BLaER1 treated with 17β-estradiol and CSF1 and Interleukin-3, amounts not matched to agents 10 nM and 100 nM (cell line): ENCODE data around the gene KLHDC7B.

Experiments used
- H3K27ac ChIP-seq, 11 experiments: shearing (Covaris generic); formaldehyde crosslinking; 2 replicates each; pipeline ENCODE4 v1.8.1; 2022
- H3K27me3 ChIP-seq, 11 experiments: shearing (Covaris generic); formaldehyde crosslinking; 2 replicates each; pipeline ENCODE4 v1.8.1; 2022
- H3K36me3 ChIP-seq, 11 experiments: shearing (Covaris generic); formaldehyde crosslinking; 2 replicates each; pipeline ENCODE4 v1.8.1; 2022
- H3K4me1 ChIP-seq, 10 experiments: shearing (Covaris generic); formaldehyde crosslinking; 2 replicates each; pipeline ENCODE4 v1.8.1; 2022
- H3K4me2 ChIP-seq, 11 experiments: shearing (Covaris generic); formaldehyde crosslinking; 2 replicates each; pipeline ENCODE4 v1.8.1; 2022
- H3K4me3 ChIP-seq, 10 experiments: shearing (Covaris generic); formaldehyde crosslinking; 2 replicates each; pipeline ENCODE4 v1.8.1; 2022
- H3K9ac ChIP-seq, 11 experiments: shearing (Covaris generic); formaldehyde crosslinking; 2 replicates each; pipeline ENCODE4 v1.8.1; 2022
- H3K9me3 ChIP-seq, 11 experiments: shearing (Covaris generic); formaldehyde crosslinking; replicated peaks in 1 of 11; 2 replicates each; pipeline ENCODE4 v1.8.1; 2022
- H4K20me1 ChIP-seq, 11 experiments: shearing (Covaris generic); formaldehyde crosslinking; 2 replicates each; pipeline ENCODE4 v1.8.1; 2022
- Cebpa-rat ChIP-seq, 11 experiments: shearing (Covaris generic); IDR thresholded peaks; 2 replicates each; pipeline ENCODE4 v1.8.1; 2022

KLHDC7B gene

GRCh38 chr22:50570861-50571260 lies 25.2 kb downstream of the KLHDC7B start:
- no peaks in the 10 kb centered on the region for H3K27me3 ChIP-seq
- H3K9me3 ChIP-seq: peaks cover 0 to 4% (median 0%) of the 10 kb centered on the region in 11 experiments; a peak in 2 of 22 replicates
- peak overlapping the region in 5 of 11 experiments; percentile 5 to 49 (median 38); a peak in 5 of 22 replicates for H3K9ac ChIP-seq
- H3K27ac ChIP-seq: no peak overlapping the region
- TF ChIP-seq Cebpa-rat (IDR thresholded peaks at IDR 0.05): no peak
- H3K4me2 ChIP-seq: peak overlapping the region; percentile 13 to 87 (median 79); a peak in 20 of 22 replicates
- peaks cover 0 to 47% (median 42%) of the 10 kb centered on the region in 10 experiments; a peak in 18 of 20 replicates for H3K4me1 ChIP-seq
- H3K4me3 ChIP-seq: no peak overlapping the region
- peaks cover 44 to 91% (median 75%) of the 10 kb centered on the region in 11 experiments for H3K36me3 ChIP-seq
- H4K20me1 ChIP-seq: peaks cover 0 to 61% (median 34%) of the 10 kb centered on the region in 11 experiments; a peak in 14 of 22 replicates

- peaks cover 0 to 61% (median 34%) of the 10 kb centered on the region in 11 experiments; a peak in 15 of 22 replicates for H4K20me1 ChIP-seq
- no peak for TF ChIP-seq Cebpa-rat (IDR thresholded peaks at IDR 0.05)
- peaks cover 49 to 98% (median 82%) of the 10 kb centered on the region in 11 experiments for H3K36me3 ChIP-seq
- H3K4me3 ChIP-seq: no peak overlapping the region
- peak overlapping the region in 4 of 11 experiments; percentile 18 to 39 (median 32); a peak in 4 of 22 replicates for H3K9ac ChIP-seq
- no peaks in the 10 kb centered on the region for H3K27me3 ChIP-seq
- H3K27ac ChIP-seq: no peak overlapping the region
- peaks cover 0 to 4% (median 0%) of the 10 kb centered on the region in 11 experiments; a peak in 2 of 22 replicates for H3K9me3 ChIP-seq
- H3K4me2 ChIP-seq: peak overlapping the region; percentile 13 to 87 (median 79); a peak in 20 of 22 replicates
- H3K4me1 ChIP-seq: peaks cover 0 to 47% (median 42%) of the 10 kb centered on the region in 10 experiments; a peak in 18 of 20 replicates
These were observed 25.8 kb downstream of the KLHDC7B start for GRCh38 chr22:50571264-50572175.

DNA sequence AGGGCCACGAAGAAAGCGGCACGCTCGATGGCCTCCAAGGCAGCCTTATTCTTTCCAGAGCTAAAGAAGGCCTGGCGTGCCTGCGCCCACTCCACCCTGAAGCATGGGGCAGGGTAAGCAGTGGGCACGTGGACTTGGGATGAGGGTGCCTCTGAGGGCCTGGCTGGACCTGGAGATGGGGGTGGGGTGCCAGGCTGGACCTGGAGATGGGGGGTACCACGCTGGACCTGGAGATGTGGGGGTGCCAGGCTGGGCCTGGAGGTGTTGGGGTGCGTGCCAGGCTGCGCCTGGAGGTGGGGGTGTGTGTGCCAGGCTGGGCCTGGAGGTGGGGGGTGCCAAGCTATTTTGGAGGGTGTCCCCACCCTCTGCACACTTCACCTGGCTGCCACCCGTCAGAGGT lies 27.3 kb downstream of the KLHDC7B start:
- Histone ChIP-seq H3K4me1 (peaks cover 0 to 54% (median 44%) of the 10 kb centered on the region in 10 experiments; a peak in 18 of 20 replicates), H3K27me3 (no peaks in the 10 kb centered on the region), H3K27ac (no peak overlapping the region), H3K4me3 (no peak overlapping the region), H3K9me3 (peaks cover 0 to 4% (median 0%) of the 10 kb centered on the region in 11 experiments; a peak in 2 of 22 replicates), H4K20me1 (peaks cover 0 to 72% (median 34%) of the 10 kb centered on the region in 11 experiments; a peak in 15 of 22 replicates), H3K4me2 (peak overlapping the region in 1 of 11 experiments; percentile 81; a peak in 1 of 22 replicates), H3K9ac (no peak overlapping the region), H3K36me3 (peaks cover 41 to 97% (median 81%) of the 10 kb centered on the region in 11 experiments)
- TF ChIP-seq Cebpa-rat (IDR thresholded peaks at IDR 0.05): no peak

DNA sequence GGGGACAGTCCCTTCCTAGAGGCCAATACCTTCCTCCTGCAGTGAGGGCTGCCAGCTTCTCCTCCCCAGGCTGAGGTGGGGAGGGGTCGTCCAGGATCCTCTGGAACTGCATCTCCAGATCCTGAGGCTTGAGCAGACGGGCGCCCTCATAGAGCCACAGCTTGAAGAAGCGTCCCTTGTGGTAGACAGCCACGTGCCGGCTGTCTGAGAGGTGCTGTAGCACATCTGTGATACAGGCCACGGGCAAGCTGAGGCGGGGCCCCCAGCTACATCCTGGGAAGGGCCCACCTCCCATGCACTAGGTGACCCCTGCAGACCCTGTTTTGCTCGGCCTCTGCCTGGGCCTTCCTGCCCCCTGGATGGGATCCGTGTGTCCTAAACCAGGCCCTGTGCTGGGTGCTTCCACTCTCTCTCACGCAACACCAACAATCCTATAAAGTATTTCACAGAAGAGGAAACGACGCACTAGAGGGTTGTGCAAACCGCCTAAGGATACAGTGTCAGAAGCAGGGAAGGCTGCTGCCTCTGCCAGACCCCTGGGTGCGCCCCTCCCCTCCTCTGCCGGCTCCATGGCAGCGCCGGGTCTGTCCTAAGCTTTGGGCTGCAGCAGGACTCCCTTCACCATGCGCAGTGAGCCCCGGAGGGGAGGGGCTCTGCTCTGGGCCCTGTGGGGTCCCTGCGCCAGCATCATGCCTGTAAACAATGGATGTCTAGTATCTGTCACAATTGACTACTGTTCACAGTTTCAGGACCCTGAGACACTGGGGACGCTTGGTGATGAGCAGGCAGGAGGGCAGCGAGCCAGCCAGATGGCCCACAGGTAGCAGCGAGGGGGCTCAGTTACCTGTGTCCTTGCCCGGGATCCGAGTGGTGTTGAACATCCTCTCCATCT lies 28.0 kb downstream of the KLHDC7B start:
- Histone ChIP-seq H3K9ac (0 out of 22 replicates have a peak overlapping the region, but pooled peaks of 1 of the 11 experiments have one; percentile 19), H3K36me3 (peaks cover 37 to 95% (median 79%) of the 10 kb centered on the region in 11 experiments)

GRCh38 chr22:50574383-50574755 lies 28.7 kb downstream of the KLHDC7B start:
- TF ChIP-seq Cebpa-rat (IDR thresholded peaks at IDR 0.05): no peak
- H3K4me2 ChIP-seq: no peak overlapping the region

More for the DNA sequence above, 28.0 kb downstream of the KLHDC7B start:
- Histone ChIP-seq H4K20me1 (peaks cover 0 to 67% (median 34%) of the 10 kb centered on the region in 11 experiments; a peak in 15 of 22 replicates), H3K4me3 (no peak overlapping the region), H3K27me3 (no peaks in the 10 kb centered on the region), H3K27ac (no peak overlapping the region), H3K4me1 (peaks cover 0 to 59% (median 41%) of the 10 kb centered on the region in 10 experiments; a peak in 18 of 20 replicates), H3K9me3 (peaks cover 0 to 4% (median 0%) of the 10 kb centered on the region in 11 experiments; a peak in 2 of 22 replicates), H3K4me2 (no peak overlapping the region)
- TF ChIP-seq Cebpa-rat (IDR thresholded peaks at IDR 0.05): no peak

DNA sequence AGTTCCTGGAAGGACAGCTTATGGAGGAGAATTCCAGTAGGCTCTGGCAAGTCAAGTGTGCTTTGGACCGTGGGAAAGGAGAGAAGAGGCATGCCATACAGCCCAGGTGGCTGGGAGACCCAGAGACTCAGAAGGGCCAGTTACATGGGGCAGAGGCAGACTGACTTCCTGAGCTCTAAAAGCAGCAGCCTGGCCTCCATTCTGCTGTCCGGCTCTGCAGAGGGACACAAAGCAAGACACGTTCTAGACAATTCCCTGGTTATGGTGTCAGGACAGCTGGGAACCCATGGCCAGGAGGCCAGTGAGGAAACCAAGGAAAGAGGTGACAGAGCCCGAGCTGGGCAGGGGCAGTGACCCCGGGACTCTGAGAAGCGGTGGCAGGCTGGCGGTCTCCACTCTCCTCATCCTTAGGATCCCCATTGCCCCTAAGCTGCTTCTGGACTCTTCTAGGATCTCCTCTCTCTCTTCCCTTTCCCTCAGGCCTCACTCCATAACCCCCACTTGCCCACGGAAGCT lies 29.8 kb downstream of the KLHDC7B start:
- Histone ChIP-seq H3K27ac (no peak overlapping the region), H3K4me1 (peaks cover 15 to 54% (median 31%) of the 10 kb centered on the region in 10 experiments; a peak in 19 of 20 replicates), H3K36me3 (peaks cover 46 to 95% (median 84%) of the 10 kb centered on the region in 11 experiments), H3K27me3 (no peaks in the 10 kb centered on the region), H3K4me2 (no peak overlapping the region), H3K9ac (no peak overlapping the region), H3K4me3 (no peak overlapping the region), H3K9me3 (no peaks in the 10 kb centered on the region), H4K20me1 (peaks cover 0 to 50% (median 18%) of the 10 kb centered on the region in 11 experiments; a peak in 15 of 22 replicates)
- no peak for TF ChIP-seq Cebpa-rat (IDR thresholded peaks at IDR 0.05)

More at GRCh38 chr22:50574383-50574755, 28.7 kb downstream of the KLHDC7B start:
- Histone ChIP-seq H3K27me3 (no peaks in the 10 kb centered on the region), H3K4me1 (peaks cover 6 to 59% (median 38%) of the 10 kb centered on the region in 10 experiments; a peak in 19 of 20 replicates), H3K9me3 (no peaks in the 10 kb centered on the region), H3K36me3 (peaks cover 37 to 95% (median 79%) of the 10 kb centered on the region in 11 experiments), H4K20me1 (peaks cover 0 to 61% (median 29%) of the 10 kb centered on the region in 11 experiments; a peak in 15 of 22 replicates), H3K27ac (no peak overlapping the region), H3K9ac (0 out of 22 replicates have a peak overlapping the region, but pooled peaks of 1 of the 11 experiments have one; percentile 19), H3K4me3 (no peak overlapping the region)

- H3K36me3 ChIP-seq: peaks cover 47 to 95% (median 80%) of the 10 kb centered on the region in 11 experiments
- peaks cover 0 to 44% (median 13%) of the 10 kb centered on the region in 11 experiments; a peak in 14 of 22 replicates for H4K20me1 ChIP-seq
- no peaks in the 10 kb centered on the region for H3K27me3 ChIP-seq
- no peak overlapping the region for H3K9ac ChIP-seq
- TF ChIP-seq Cebpa-rat (IDR thresholded peaks at IDR 0.05): no peak
- no peak overlapping the region for H3K4me3 ChIP-seq
- H3K9me3 ChIP-seq: no peaks in the 10 kb centered on the region
- no peak overlapping the region for H3K4me2 ChIP-seq
- no peak overlapping the region for H3K27ac ChIP-seq
- peaks cover 17 to 54% (median 30%) of the 10 kb centered on the region in 10 experiments for H3K4me1 ChIP-seq
These were observed 30.4 kb downstream of the KLHDC7B start for GRCh38 chr22:50576070-50576469.
